ENCODE results near the gene ARHGAP31. TPM values are rescaled to one million over a fixed set of nuclear protein-coding genes. Genes with fewer than 3 reads are reported as not detected.
A peak's percentile ranks its signal among the peaks of the same experiment; 100 is the strongest.

ARHGAP31 gene
- total RNA-seq, 1 donor from 2014 or later = 48.1 TPM

- Mint-ChIP-seq H3K4me1 (ENCODE audit: low read depth, unreplicated experiment) (peaks cover 15% of the 10 kb centered on the region), H3K36me3 (ENCODE audit: low read depth, unreplicated experiment) (peaks cover 15% of the 10 kb centered on the region)
Measured at GRCh38 chr3:119457246-119457645, 163.1 kb downstream of the ARHGAP31 start.

GRCh38 chr3:119463171-119464169 is 169.3 kb downstream of the ARHGAP31 start, which contains the start of gene TMEM39A:
TSS of gene TMEM39A (minus strand) at chr3:119463615. CDS start at chr3:119462074, 1,541 bp downstream.
- H3K4me2 ChIP-seq (ENCODE audit: low read length) = peak within 1 kb of the TSS; percentile 86
- H3K4me3 Mint-ChIP-seq (ENCODE audit: unreplicated experiment) = peak within 1 kb of the TSS; percentile 100
- no peak for TF ChIP-seq EZH2 (IDR thresholded peaks at IDR 0.05; ENCODE audit: insufficient read depth, low read length)
- TF ChIP-seq, protein P1, sequence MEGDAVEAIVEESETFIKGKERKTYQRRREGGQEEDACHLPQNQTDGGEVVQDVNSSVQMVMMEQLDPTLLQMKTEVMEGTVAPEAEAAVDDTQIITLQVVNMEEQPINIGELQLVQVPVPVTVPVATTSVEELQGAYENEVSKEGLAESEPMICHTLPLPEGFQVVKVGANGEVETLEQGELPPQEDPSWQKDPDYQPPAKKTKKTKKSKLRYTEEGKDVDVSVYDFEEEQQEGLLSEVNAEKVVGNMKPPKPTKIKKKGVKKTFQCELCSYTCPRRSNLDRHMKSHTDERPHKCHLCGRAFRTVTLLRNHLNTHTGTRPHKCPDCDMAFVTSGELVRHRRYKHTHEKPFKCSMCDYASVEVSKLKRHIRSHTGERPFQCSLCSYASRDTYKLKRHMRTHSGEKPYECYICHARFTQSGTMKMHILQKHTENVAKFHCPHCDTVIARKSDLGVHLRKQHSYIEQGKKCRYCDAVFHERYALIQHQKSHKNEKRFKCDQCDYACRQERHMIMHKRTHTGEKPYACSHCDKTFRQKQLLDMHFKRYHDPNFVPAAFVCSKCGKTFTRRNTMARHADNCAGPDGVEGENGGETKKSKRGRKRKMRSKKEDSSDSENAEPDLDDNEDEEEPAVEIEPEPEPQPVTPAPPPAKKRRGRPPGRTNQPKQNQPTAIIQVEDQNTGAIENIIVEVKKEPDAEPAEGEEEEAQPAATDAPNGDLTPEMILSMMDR (IDR thresholded peaks at IDR 0.05; ENCODE audit: insufficient read depth, low read depth, low read length) = no peak
- no peaks in the 10 kb centered on the region for H3K27me3 ChIP-seq (ENCODE audit: insufficient read depth, low read length)
- peak within 1 kb of the TSS; percentile 98 for H3K27ac ChIP-seq (ENCODE audit: low read depth, low read length)
- H3K9me3 ChIP-seq (ENCODE audit: insufficient read depth, low read depth, low read length) = no peaks in the 10 kb centered on the region
- H3K79me2 ChIP-seq (ENCODE audit: insufficient read depth, low read length) = peaks cover 50% of the 10 kb centered on the region
- H3K36me3 ChIP-seq (ENCODE audit: insufficient read depth, low read length) = peaks cover 27% of the 10 kb centered on the region
- peak; percentile 43 for FAIRE-seq
- peaks cover 24% of the 10 kb centered on the region for H3K4me1 Mint-ChIP-seq (ENCODE audit: low read depth, unreplicated experiment)
- H3K9ac ChIP-seq (ENCODE audit: low read length) = peak within 1 kb of the TSS; percentile 100
- H4K20me1 ChIP-seq (ENCODE audit: insufficient read depth, low read length) = peaks cover 28% of the 10 kb centered on the region
- peak within 1 kb of the TSS; percentile 98 for H3K4me3 ChIP-seq (ENCODE audit: insufficient read depth, low read depth, low read length)
- peaks cover 28% of the 10 kb centered on the region for H3K4me1 ChIP-seq (ENCODE audit: insufficient read depth, low read length)
- peak within 1 kb of the TSS; percentile 99 for H3K27ac Mint-ChIP-seq (ENCODE audit: unreplicated experiment)
- H3K27me3 Mint-ChIP-seq (ENCODE audit: low read depth, unreplicated experiment) = no peaks in the 10 kb centered on the region
- no peaks in the 10 kb centered on the region for H3K9me3 Mint-ChIP-seq (ENCODE audit: unreplicated experiment)
- peaks cover 8% of the 10 kb centered on the region for H3K36me3 Mint-ChIP-seq (ENCODE audit: low read depth, unreplicated experiment)
- peak; percentile 93 for DNase-seq (ENCODE audit: low read depth)
- H2AFZ ChIP-seq (ENCODE audit: low read depth, low read length) = peak within 1 kb of the TSS; percentile 93

More at GRCh38 chr3:119457246-119457645, 163.1 kb downstream of the ARHGAP31 start:
- no peak overlapping the region for H3K4me2 ChIP-seq (ENCODE audit: low read length)
- no peak overlapping the region for H3K4me3 ChIP-seq (ENCODE audit: insufficient read depth, low read depth, low read length)
- FAIRE-seq (no peak), DNase-seq (ENCODE audit: low read depth) (no peak)
- H3K9ac ChIP-seq (ENCODE audit: low read length) = no peak overlapping the region
- Mint-ChIP-seq H3K9me3 (ENCODE audit: unreplicated experiment) (no peaks in the 10 kb centered on the region), H3K27me3 (ENCODE audit: low read depth, unreplicated experiment) (no peaks in the 10 kb centered on the region), H3K4me3 (ENCODE audit: unreplicated experiment) (no peak overlapping the region), H3K27ac (ENCODE audit: unreplicated experiment) (no peak overlapping the region)
- H4K20me1 ChIP-seq (ENCODE audit: insufficient read depth, low read length) = peaks cover 82% of the 10 kb centered on the region
- no peak overlapping the region for H3K27ac ChIP-seq (ENCODE audit: low read depth, low read length)
- no peaks in the 10 kb centered on the region for H3K9me3 ChIP-seq (ENCODE audit: insufficient read depth, low read depth, low read length)
- peaks cover 71% of the 10 kb centered on the region for H3K36me3 ChIP-seq (ENCODE audit: insufficient read depth, low read length)
- no peak overlapping the region for H2AFZ ChIP-seq (ENCODE audit: low read depth, low read length)
- no peaks in the 10 kb centered on the region for H3K27me3 ChIP-seq (ENCODE audit: insufficient read depth, low read length)
- TF ChIP-seq EZH2 (IDR thresholded peaks at IDR 0.05; ENCODE audit: insufficient read depth, low read length) = no peak
- TF ChIP-seq, protein P1 (IDR thresholded peaks at IDR 0.05; ENCODE audit: insufficient read depth, low read depth, low read length) = no peak
- H3K4me1 ChIP-seq (ENCODE audit: insufficient read depth, low read length) = peaks cover 18% of the 10 kb centered on the region
- peaks cover 96% of the 10 kb centered on the region for H3K79me2 ChIP-seq (ENCODE audit: insufficient read depth, low read length)
